Suppressor macrophage treated with lipopolysaccharide for 1 hour (primary cell): ENCODE measurements around the gene IL17RB.

Experiments
- DNase-seq, 3 donors: peaks; one replicate each; pipeline ENCODE4 v3.0.0-alpha.2; 2020 to 2022

Gene IL17RB

GRCh38 chr3:53865732-53866499, 19.5 kb downstream of the IL17RB start:
- DNase-seq, result no peak

GRCh38 chr3:53880396-53881345, 34.3 kb downstream of the IL17RB start:
- no peak for DNase-seq

- peak; percentile 88 to 94 (median 91) for DNase-seq
Measured at GRCh38 chr3:53881691-53882593, 35.6 kb downstream of the IL17RB start, which contains the start of gene ACTR8. Gene ACTR8, minus strand, starts transcription at chr3:53882152. Its CDS starts 51 bp downstream, at chr3:53882101.

GRCh38 chr3:53883008-53883407, 36.6 kb downstream of the IL17RB start:
- no peak for DNase-seq

GRCh38 chr3:53884623-53885022, 38.3 kb downstream of the IL17RB start:
- no peak for DNase-seq

- DNase-seq, result peak; percentile 67 to 83 (median 77)
Measured at GRCh38 chr3:53885239-53885638, 38.9 kb downstream of the IL17RB start.

GRCh38 chr3:53887446-53887845, 41.1 kb downstream of the IL17RB start:
- DNase-seq, result no peak

GRCh38 chr3:53888232-53888631, 41.9 kb downstream of the IL17RB start:
- no peak for DNase-seq

GRCh38 chr3:53890726-53891475, 44.5 kb downstream of the IL17RB start:
- no peak for DNase-seq

- DNase-seq, result peak; percentile 99 to 100 (median 100)
Measured at GRCh38 chr3:53891497-53892285, 45.3 kb downstream of the IL17RB start, which contains the start of gene SELENOK. Gene SELENOK, minus strand, starts transcription at chr3:53891859.

- no peak for DNase-seq
Measured at GRCh38 chr3:53892286-53892637, 45.9 kb downstream of the IL17RB start.

GRCh38 chr3:53899750-53900149, 53.4 kb downstream of the IL17RB start:
- no peak for DNase-seq

GRCh38 chr3:53900666-53901331, 54.4 kb downstream of the IL17RB start:
- no peak for DNase-seq

GRCh38 chr3:53902067-53902466, 55.7 kb downstream of the IL17RB start:
- no peak for DNase-seq

GRCh38 chr3:53902711-53903110, 56.3 kb downstream of the IL17RB start:
- DNase-seq, result no peak

- DNase-seq, result no peak
Measured at GRCh38 chr3:53913401-53913800, 67.0 kb downstream of the IL17RB start.
